IPS-NIHi7 (cell line): ENCODE data around the gene ERICH4.

ENCODE experiments used
- DNase-seq: peaks from one replicate; pipeline ENCODE4 v3.0.0; 2012; ENCODE audit warnings: mixed read lengths; ENCODE audit errors: extremely low spot score

Gene ERICH4

DNA sequence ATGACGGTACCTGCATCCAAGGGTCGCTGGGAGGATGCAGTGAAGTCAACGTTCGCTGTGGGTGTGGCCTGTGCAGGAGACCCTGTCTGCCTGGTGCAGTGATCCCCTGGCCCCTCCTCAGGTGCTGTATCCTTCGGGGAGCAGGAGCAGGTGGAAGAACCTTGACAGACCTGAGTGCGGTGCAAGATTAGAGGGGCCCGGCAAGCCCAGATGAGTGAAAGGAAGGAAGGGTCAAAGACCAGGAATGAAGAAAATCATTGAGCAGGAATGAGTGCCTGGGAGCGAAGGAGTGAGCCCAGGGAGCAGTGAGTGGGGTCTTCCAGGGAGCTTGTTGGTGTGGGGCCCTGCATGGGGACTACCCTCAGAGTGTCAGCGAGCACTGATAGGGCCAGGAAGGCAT lies 28.5 kb upstream of the ERICH4 start:
- DNase-seq = no peak

DNA sequence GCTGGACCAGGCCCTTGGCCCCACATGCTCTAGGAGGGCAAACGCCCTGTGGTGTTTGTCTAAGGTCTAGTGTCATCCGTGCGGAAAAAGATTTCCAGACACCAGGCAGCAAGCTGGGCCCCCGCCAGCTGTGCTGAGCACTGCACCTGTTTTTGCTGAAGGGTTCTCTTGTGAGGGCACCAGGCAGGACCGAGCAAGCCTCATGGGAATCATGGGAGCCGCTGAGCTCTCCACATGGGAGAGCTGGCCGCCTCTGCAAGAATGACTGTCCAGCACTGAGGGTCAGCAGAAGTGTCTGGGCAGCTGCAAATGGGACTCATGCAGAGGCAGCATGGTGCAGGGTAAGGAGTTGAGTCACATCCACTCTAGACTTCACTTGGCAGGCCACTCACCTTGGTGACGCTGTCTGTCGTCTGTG lies 27.8 kb upstream of the ERICH4 start:
- DNase-seq = no peak

DNA sequence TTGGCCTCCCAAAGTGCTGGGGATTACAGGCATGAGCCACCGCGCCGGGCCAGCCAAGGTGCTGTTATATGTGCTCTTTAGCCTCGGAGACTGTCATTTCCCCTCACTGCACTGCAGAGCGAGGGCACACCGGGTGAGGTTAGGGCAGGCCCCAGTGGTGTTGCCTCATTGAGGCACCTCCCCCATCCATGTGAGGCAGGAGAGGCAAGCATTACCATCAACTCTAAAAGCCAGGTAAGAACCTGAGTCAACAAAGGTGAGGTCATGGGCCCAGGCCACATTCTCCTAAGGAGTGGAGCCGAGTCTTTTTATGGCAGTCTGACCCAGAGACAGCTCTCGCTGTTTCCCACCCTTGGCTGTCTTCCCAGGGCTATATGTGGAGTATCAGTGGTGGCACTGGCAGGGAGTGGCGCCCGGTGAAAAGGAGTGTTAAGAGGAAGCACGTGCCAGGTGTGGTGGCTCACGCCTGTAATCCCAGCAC lies 26.7 kb upstream of the ERICH4 start:
- DNase-seq = no peak

DNA sequence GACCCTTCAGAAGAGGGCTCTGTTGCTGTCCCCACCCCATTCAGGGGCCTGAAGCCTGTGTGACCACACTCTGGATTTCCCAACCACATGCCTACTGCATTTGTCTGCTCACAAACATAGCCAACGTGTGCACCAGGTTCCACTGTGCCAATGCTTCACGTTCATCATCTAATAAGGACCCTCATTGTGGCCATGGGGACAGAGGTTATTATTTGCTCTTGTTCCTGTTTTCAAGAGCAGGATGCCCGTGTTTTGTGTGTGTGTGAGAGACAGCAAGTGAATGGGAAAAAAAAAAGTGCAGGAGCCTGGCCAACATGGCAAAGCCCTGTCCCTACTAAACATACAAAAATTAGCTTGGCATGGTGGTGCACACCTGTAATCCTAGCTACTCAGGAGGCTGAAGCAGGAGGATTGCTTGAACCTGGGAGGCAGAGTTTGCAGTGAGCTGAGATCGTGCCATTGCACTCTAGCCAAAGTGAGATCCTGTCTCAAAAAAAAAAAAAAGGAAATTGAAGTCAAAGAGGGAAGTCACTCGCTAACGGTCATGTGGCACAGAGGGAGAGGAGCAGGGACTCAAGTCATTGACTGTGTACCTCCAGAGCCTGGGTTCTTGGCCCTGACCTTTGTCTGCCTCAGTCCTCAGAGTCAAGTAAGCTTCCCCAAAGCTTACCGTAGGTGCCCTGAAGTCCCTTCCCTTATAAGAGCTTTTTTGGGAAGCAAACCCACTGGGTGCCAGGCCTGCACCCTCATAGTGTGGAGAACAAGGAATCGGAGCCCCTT lies 22.7 kb upstream of the ERICH4 start:
- DNase-seq = no peak

DNA sequence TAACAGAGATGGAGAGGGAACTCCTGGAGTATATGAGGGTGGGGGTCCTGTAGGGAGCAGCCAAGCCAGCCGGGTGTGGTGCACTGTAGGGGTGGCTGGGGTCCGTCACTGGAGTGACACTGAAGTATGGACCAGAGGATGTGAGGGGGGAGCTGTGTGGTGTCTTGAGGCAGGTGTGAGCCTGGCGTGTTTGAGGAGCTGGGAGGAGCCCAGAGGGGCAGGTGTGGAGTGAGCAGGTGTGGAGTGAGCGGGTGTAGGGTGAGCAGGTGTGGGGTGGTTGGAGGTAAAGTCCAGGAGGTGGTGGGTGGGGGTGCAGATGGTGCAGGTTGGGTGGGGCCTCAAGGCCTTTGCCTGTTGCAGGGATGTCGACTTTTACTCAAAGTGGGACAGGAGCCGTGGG lies 21.6 kb upstream of the ERICH4 start:
- DNase-seq = no peak

DNA sequence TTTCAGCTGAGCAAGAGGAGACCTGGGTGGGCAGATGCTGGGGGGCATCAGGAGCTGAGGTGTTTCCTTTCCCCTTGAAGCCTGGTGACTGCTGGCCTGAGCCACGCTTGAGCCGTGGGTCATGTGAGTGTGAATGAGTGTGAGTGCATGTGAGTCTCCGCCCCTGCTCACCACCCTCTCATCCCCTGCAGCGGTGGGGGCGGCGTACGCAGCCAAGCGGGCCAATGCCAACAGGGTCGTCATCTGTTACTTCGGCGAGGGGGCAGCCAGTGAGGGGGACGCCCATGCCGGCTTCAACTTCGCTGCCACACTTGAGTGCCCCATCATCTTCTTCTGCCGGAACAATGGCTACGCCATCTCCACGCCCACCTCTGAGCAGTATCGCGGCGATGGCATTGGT lies 21.0 kb upstream of the ERICH4 start:
- no peak for DNase-seq

DNA sequence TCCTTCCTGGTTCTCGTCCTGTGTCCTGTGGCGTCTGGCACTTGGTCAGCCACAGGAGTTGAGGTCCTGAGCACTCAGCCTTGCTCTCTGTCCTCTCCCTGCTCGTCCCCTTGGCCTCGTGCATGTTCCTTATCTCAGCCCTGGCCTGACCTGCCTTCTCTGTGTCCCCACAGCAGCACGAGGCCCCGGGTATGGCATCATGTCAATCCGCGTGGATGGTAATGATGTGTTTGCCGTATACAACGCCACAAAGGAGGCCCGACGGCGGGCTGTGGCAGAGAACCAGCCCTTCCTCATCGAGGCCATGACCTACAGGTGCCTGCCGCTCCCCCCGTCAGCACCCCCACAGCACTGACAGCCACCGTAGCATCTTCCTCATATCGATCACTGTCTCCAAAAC lies 20.5 kb upstream of the ERICH4 start:
- no peak for DNase-seq

DNA sequence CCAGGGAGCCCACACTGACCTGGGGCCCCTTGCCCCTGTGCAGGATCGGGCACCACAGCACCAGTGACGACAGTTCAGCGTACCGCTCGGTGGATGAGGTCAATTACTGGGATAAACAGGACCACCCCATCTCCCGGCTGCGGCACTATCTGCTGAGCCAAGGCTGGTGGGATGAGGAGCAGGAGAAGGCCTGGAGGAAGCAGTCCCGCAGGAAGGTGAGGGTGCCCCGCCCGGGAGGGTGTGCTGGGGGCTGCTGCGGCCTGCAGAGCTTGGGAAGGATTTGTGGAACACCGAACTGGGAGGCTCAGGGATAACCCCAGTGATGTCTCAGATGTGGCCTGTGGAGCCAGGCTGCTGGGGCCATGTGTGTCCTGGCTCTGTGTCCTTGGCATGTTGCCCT lies 20.0 kb upstream of the ERICH4 start:
- no peak for DNase-seq

DNA sequence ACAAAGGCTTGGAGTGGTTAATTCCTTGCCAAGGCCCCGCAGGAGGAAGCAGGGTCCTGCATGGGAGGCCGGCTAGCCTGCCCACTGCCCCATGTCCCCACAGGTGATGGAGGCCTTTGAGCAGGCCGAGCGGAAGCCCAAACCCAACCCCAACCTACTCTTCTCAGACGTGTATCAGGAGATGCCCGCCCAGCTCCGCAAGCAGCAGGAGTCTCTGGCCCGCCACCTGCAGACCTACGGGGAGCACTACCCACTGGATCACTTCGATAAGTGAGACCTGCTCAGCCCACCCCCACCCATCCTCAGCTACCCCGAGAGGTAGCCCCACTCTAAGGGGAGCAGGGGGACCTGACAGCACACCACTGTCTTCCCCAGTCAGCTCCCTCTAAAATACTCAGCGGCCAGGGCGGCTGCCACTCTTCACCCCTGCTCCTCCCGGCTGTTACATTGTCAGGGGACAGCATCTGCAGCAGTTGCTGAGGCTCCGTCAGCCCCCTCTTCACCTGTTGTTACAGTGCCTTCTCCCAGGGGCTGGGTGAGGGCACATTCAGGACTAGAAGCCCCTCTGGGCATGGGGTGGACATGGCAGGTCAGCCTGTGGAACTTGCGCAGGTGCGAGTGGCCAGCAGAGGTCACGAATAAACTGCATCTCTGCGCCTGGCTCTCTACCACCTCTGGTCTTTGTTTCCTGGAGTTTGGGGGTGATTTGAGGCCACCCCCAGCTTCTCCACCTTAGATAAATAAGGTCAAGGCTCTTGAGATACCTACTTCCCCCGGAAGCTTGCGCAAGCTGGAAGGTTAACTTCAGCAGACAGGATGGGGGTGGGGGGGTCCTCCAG lies 18.4 kb upstream of the ERICH4 start:
- DNase-seq = no peak

DNA sequence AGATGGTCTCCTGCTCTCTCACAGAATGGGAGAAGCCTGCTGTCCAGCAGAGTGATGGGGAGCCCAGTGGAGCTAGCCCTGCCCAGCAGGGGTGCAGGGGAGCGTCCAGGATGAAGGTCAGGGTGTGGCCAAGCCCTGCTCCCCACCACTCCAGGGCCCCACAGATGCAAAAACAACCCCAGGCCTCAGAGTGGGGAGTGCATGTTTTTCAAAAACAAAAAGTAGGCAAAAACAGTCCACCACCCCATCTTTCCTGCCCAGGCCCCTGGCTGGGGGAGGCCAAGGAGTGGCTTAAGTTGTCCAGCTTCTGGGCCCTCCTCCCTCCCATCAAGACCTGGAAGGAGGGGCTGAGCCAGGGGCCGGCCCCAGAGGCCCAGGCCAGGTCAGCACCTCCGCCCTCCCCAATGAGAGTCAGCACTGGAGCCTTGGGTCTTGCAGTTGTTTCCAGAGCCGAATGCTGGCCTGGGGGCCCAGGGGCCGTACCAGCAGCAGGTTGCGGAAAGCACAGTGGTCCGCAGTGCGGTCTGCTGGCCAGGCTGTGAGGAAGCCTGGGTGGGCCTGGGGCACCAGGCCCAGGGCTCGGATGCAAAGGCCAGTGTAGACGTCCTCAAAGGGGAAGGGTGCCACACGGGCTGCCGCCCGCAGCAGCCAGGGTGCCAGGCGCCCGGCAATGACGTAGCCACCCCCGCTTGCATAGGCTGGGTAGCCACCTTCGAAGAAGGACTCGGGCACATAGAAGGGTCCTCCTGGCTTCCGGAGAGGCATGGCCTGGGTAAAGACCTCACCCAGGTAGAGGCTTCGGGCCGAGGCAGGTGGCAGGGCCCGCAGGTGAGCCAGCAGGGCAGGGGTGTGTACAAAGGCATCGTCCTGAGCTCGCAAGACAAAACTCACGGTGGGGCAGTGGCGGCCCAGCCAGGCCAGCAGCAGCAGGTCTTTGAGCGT lies 17.5 kb upstream of the ERICH4 start:
- DNase-seq = no peak

DNA sequence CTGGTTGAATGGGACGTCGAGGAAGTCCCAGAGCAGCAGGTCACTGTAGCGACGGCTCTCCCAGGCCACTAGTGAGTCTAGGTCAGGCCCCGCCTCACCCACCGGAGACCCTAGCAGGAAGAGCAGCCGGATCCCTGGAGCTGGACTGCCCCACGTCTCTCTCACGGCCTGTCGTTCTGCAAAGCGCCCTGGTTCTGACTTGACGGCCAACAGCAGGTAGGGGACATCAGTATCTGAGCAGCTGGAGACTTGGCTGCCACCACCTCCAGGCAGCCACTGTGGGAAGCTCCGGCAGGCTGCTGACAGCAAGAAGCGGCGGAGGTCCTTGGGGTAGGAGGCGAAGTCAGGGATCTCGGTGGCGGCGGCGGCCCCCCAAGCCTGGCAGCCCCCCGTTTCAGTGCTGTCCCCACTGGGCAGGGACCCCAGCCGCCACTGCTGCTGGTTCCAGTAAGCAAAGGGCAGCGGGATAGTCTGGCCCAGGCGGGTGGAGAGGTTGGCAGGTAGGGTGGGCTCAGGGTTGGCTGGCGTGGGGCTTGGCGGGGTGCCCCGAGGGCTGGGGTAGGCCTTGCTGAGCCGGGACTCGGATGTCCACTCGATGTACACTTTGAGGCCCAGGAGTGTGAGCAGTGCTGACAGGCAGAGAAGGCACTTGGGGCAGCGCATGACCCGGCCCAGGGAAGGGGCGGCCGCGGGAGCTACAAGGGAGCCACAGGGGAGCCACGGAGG lies 16.7 kb upstream of the ERICH4 start:
- no peak for DNase-seq

DNA sequence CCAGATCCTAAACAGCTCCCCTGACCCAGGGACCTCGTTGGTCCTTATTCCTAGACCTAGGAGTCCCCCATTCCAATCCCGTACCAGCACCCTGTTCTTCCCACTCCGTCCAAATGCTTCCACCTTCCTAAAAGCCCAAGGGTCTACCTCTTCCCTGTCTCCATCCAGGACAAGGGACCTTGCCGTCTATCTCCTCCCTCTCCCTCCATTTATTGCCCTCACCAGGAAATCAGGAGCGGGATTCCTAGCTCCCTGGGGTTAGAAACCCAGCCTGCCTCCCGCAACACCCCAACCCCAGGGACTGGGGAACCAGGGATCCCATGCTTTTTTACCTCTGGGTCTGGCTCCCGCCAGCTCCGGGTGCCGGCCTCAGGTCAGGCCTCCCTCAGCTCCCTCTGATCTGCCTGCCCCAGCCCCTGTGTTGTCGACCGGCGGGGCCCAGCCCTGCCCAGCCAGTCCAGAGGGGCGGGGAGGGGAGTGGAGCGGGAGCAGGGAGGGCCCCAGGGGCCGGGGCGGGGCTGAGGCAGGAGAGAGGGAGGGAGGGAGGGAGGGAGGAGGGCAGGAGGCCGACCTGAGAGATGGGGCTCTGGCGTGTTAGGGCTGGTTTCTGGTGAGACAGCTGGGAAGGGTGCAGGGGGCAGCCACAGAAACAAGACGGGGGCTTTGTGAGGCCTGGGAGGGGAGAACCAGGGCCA lies 15.9 kb upstream of the ERICH4 start, which contains the start of gene B3GNT8:
Gene B3GNT8, minus strand, starts transcription at position 423 of the 695 bp plus-strand sequence. CDS start 596 bp downstream, outside the sequence.
- peak; percentile 96 for DNase-seq

DNA sequence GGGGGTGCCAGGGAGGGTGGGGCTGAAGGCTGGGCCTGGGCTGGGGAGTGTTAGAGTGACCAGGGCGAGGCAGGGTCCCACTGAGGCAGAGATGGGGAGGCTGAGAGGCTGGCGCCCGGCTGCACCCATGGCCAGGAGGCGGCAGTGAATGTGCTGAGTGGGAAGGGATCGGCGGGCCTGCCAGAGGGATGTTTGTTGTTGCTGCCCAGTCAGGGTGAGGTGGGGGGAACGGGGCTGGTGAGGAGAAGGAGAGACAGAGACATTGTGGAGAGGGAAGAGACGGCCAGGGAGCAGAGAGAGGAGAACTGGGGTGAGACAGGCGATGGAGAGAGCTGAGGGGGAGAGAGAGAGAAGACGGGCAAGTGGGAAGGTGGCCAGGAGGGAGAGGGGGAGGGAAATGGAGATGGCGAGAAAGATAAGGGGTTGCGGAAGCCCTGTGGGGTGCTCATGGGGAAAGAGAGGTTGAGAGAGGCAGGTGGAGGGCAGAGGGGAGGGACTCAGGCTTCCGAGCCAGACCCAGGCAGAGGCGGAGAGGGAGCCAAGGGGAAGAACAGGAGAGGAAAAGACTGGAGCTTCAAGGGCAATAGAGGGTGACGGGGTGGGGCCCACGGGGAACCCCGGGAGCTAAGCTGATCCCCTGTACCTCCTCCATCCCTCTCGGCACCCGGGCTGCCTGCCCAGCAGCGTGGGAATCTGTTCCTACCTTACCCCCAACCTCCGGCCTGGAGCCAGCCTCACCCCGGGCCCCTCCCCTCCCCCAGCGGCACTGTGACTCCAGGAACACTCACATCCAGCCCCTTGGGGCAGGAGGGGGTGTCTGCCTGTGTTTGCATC lies 15.1 kb upstream of the ERICH4 start:
- DNase-seq = peak; percentile 32

DNA sequence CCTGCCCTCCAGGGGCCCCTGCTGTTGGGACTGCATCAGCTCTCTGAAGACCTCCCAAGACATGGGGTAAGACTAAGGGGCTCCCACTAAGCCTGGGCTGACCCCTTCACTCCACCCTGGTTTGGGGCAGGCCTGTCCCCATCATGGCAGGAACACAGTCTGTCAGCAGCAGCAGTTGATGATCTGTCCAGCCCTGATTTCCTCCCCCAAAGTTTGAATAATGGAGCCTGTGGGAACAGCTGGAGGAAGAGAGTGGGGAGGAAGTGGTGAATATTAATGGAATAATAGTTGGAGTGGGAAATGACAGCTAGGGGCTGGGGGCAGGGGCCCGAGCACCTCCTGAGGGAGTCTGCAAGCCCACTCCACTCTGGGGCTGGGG lies 14.5 kb upstream of the ERICH4 start:
- DNase-seq = no peak

DNA sequence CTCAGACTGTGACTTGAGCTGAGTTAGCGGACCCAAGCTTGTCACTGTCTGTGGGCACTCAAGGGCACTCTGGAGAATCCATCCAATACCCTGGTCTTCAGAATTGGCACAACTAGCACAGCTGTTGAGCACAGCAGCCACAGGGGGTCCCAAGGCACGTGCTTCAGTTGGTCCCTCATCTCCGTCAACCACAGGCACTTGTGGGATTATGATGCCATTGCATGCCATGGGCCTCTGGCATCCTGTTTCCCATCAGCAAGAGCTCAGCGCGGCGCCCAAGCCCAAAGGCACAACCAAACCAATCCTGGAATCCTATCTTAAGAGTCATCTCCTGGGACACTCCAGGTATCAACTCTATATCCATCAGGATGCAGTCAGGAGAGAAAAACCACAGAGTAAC lies 12.0 kb upstream of the ERICH4 start:
- no peak for DNase-seq

DNA sequence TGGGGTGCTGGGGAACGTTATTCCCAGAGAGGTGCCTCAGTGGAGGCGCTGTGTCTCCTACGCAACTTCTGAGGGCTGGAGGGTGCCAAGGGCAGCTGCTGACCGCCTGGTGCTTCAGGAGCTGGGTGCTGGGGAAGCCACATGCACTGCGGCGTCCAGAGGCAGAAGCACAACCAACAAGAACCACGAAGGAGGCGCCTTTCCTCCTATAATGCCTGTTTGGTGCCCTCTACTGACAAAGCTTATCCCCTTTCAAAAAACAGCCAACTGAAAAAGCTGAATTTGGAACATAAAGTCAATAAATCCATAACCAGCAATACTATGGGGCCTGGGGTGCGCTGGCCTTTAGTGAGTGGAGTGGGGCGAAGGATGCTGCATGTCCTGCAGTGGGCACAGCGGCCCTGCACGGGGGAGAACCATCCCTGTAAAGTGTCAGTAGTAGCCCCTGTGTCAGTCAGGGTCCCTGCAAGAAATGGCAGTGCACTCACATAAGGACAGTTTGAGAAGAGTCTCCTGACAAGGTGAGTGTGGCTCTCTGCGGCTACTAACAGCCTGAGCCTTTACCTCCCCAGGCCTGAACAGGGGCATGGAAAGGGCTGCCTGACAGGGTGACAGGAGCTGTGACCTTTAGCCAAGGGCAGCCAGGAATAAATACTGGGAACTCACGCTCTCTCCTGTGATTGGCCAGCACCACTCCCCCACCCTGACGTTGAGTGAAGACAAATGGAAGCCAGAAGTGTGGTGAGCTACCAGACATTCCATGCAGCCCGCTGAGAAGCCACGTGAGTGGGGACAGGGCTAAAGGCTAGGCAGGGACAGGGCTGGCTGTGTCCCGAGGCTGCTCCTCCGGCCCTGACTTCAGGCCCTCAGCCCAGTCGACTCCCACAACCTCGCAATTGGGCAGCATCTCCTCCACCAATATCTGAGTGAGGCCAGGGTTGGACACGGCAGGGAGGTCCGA lies 11.2 kb upstream of the ERICH4 start:
- DNase-seq = no peak

DNA sequence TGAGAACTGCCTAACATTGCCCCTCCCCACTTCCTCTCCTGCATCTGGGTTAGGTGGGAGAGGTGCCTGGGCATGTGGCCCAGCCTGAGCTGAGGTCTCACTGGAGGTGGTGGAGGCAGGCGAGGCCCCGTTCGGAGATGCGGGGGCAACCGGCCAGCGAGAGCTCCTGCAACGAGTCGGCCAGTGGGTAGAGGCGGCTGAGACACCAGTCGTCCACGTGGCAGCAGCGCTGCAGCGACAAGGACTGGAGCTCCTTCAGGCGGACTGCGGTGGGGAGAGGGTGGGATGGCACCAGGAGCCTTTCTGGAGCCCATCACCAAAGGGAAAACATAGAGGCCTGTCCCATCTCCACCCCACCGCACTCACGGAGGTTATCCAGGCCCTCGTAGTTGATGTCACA lies 9.8 kb upstream of the ERICH4 start:
- no peak for DNase-seq

DNA sequence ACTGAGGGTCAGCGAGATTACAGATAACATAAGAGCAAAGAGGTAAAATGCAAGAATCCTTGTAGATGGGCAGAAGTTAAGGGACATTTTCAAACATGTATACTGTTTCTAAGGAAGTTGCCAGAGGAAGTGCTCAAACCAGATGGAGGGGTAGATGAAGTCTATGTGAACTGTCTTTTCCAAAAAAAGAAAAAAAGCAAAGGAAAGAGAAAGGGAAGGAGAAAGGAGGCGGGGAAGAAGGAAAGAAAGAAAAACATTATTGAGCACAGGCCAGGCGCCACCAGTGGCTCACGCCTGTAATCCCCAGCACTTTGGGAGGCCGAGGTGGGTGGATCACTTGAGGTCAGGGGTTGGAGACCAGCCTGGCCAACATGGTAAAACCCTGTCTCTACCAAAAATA lies 8.5 kb upstream of the ERICH4 start:
- no peak for DNase-seq
